NCI-H524 (cell line): ENCODE data around the gene USP17L22.
"Not testable (repeated sequence)": the region's sequence is repeated elsewhere in the genome, so short reads cannot be mapped to it uniquely, and the experiment has no call there.

Source experiments
- DNase-seq, 2 experiments: peaks; one replicate each; lab custom pipeline; 2025; lab: John Stamatoyannopoulos, UW

USP17L22 gene, protein sequence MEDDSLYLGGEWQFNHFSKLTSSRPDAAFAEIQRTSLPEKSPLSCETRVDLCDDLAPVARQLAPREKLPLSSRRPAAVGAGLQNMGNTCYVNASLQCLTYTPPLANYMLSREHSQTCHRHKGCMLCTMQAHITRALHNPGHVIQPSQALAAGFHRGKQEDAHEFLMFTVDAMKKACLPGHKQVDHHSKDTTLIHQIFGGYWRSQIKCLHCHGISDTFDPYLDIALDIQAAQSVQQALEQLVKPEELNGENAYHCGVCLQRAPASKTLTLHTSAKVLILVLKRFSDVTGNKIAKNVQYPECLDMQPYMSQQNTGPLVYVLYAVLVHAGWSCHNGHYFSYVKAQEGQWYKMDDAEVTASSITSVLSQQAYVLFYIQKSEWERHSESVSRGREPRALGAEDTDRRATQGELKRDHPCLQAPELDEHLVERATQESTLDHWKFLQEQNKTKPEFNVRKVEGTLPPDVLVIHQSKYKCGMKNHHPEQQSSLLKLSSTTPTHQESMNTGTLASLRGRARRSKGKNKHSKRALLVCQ

GRCh38 chr4:9267319-9267718, at the start of gene USP17L22:
TSS of gene USP17L22 (plus strand) at chr4:9267619. CDS start at chr4:9267619, 0 bp downstream.
- DNase-seq: not testable (repeated sequence)

- DNase-seq: not testable (repeated sequence)
Observed at GRCh38 chr4:9219852-9220251, 47.6 kb upstream of the USP17L22 start, which contains the start of gene USP17L12. TSS of gene USP17L12 (plus strand) at chr4:9220152. CDS start at chr4:9220152, 0 bp downstream.

DNA sequence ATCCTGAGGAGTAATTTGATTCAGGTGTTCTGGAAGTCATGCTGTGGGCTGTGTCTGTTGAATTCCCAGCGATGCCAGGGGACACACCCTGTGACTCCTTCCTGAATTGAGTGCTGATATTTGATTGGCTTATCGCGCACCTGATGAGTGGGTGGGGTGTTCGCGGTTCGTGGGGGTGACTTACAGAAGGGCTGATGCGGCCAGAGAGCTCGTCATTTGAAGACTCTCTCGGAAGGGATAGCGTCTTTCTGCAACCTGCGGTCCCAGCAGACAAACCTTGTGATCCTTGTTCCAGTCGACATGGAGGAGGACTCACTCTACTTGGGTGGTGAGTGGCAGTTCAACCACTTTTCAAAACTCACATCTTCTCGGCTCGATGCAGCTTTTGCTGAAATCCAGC, 42.8 kb upstream of the USP17L22 start, which contains the start of gene USP17L13:
Gene USP17L13 (plus strand): TSS at position 301 of the 400 bp plus-strand sequence. CDS start 0 bp downstream, at position 301.
- not testable (repeated sequence) for DNase-seq

- DNase-seq: not testable (repeated sequence)
Observed at GRCh38 chr4:9230249-9230648, 37.2 kb upstream of the USP17L22 start.

GRCh38 chr4:9234085-9234484, 33.3 kb upstream of the USP17L22 start, which contains the start of gene USP17L15:
TSS of gene USP17L15 (plus strand) at chr4:9234385. CDS start at chr4:9234385, 0 bp downstream.
- not testable (repeated sequence) for DNase-seq

- not testable (repeated sequence) for DNase-seq
Observed at GRCh38 chr4:9238461-9238860, 29.0 kb upstream of the USP17L22 start.

- not testable (repeated sequence) for DNase-seq
Observed at GRCh38 chr4:9243579-9243978, 23.8 kb upstream of the USP17L22 start, which contains the start of gene USP17L17. TSS of gene USP17L17 (plus strand) at chr4:9243879. CDS start at chr4:9243879, 0 bp downstream.

DNA sequence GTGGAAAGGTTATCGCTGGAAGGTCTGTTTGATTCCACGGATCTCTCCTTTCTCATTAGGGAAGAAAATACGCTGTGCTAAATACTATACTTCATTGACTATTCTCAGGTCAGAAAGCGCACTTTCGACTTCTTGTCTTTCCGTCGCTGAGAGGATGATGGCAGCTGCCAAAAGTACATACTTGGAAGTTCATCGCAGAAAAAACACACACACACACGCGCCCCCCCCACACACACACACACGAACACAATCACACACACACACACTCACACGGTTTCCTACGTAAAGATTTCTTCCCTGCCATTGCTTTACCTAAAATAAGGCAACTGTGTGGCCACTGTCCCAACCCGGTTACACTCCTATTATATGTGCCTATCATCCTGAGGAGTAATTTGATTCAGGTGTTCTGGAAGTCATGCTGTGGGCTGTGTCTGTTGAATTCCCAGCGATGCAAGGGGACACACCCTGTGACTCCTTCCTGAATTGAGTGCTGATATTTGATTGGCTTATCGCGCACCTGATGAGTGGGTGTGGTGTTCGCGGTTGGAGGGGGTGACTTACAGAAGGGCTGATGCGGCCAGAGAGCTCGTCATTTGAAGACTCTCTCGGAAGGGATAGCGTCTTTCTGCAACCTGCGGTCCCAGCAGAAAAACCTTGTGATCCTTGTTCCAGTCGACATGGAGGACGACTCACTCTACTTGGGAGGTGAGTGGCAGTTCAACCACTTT, 19.3 kb upstream of the USP17L22 start, which contains the start of gene USP17L18:
Gene USP17L18 (plus strand): TSS at position 678 of the 728 bp plus-strand sequence. CDS start 0 bp downstream, at position 678.
- DNase-seq: not testable (repeated sequence)

DNA sequence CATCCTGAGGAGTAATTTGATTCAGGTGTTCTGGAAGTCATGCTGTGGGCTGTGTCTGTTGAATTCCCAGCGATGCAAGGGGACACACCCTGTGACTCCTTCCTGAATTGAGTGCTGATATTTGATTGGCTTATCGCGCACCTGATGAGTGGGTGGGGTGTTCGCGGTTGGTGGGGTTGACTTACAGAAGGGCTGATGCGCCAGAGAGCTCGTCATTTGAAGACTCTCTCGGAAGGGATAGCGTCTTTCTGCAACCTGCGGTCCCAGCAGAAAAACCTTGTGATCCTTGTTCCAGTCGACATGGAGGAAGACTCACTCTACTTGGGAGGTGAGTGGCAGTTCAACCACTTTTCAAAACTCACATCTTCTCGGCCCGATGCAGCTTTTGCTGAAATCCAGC, 14.3 kb upstream of the USP17L22 start, which contains the start of gene USP17L19:
Gene USP17L19 (plus strand): TSS at position 301 of the 400 bp plus-strand sequence. CDS start 0 bp downstream, at position 301.
- DNase-seq: not testable (repeated sequence)

DNA sequence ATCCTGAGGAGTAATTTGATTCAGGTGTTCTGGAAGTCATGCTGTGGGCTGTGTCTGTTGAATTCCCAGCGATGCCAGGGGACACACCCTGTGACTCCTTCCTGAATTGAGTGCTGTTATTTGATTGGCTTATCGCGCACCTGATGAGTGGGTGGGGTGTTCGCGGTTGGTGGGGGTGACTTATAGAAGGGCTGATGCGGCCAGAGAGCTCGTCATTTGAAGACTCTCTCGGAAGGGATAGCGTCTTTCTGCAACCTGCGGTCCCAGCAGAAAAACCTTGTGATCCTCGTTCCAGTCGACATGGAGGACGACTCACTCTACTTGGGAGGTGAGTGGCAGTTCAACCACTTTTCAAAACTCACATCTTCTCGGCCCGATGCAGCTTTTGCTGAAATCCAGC, 9.6 kb upstream of the USP17L22 start, which contains the start of gene USP17L20:
Gene USP17L20 (plus strand): TSS at position 301 of the 400 bp plus-strand sequence. CDS start 0 bp downstream, at position 301.
- not testable (repeated sequence) for DNase-seq

DNA sequence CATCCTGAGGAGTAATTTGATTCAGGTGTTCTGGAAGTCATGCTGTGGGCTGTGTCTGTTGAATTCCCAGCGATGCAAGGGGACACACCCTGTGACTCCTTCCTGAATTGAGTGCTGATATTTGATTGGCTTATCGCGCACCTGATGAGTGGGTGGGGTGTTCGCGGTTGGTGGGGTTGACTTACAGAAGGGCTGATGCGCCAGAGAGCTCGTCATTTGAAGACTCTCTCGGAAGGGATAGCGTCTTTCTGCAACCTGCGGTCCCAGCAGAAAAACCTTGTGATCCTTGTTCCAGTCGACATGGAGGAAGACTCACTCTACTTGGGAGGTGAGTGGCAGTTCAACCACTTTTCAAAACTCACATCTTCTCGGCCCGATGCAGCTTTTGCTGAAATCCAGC, 4.8 kb upstream of the USP17L22 start, which contains the start of gene USP17L21:
Gene USP17L21 (plus strand): TSS at position 301 of the 400 bp plus-strand sequence. CDS start 0 bp downstream, at position 301.
- DNase-seq: not testable (repeated sequence)

- not testable (repeated sequence) for DNase-seq
Observed at GRCh38 chr4:9271719-9272118, 4.3 kb downstream of the USP17L22 start.
